DOHH2 (cell line): ENCODE results near the gene MAP3K6.

Experiments
- H3F3A ChIP-seq: fragments of 200-600 bp; sonication (generic), shearing (Covaris generic); 2 replicates; pipeline ENCODE4 v1.6.0; 2016; ENCODE audit warnings: antibody characterized with exemption, mild to moderate bottlenecking; ENCODE audit not compliant: control insufficient read depth, insufficient read depth
- H3K27ac ChIP-seq: fragments of 200-600 bp; sonication (generic); 2 replicates; pipeline ENCODE4 v1.5.1; 2014; ENCODE audit warnings: low read depth, mild to moderate bottlenecking, low read length, moderate library complexity
- H3K27me3 ChIP-seq: fragments of 200-600 bp; sonication (generic); 2 replicates; pipeline ENCODE4 v1.6.1; 2014; ENCODE audit warnings: mild to moderate bottlenecking, low read length, mixed read lengths; ENCODE audit not compliant: control insufficient read depth
- H3K36me3 ChIP-seq: fragments of 200-600 bp; sonication (generic); 2 replicates; pipeline ENCODE4 v1.6.1; 2014; ENCODE audit warnings: mild to moderate bottlenecking, low read length, moderate library complexity, mixed read lengths; ENCODE audit not compliant: control insufficient read depth
- H3K4me1 ChIP-seq: fragments of 200-600 bp; sonication (generic); 2 replicates; pipeline ENCODE4 v1.6.1; 2014; ENCODE audit warnings: mild to moderate bottlenecking, low read length, mixed read lengths; ENCODE audit not compliant: control insufficient read depth
- H3K4me2 ChIP-seq: fragments of 200-600 bp; sonication (generic); 2 replicates; pipeline ENCODE4 v1.6.0; 2014; ENCODE audit warnings: mild to moderate bottlenecking, low read length, moderate library complexity
- H3K4me3 ChIP-seq: fragments of 200-600 bp; sonication (generic); 2 replicates; pipeline ENCODE4 v1.5.1; 2014; ENCODE audit warnings: mild to moderate bottlenecking, low read length, mixed read lengths
- H3K79me2 ChIP-seq: fragments of 200-600 bp; sonication (generic); 2 replicates; pipeline ENCODE4 v1.6.1; 2014; ENCODE audit warnings: mild to moderate bottlenecking, low read length, mixed read lengths; ENCODE audit not compliant: control insufficient read depth
- H3K9me2 ChIP-seq: fragments of 200-600 bp; sonication (generic); replicated peaks from 2 replicates; pipeline ENCODE4 v1.6.1; 2014; ENCODE audit warnings: mild to moderate bottlenecking, low read length, mixed read lengths; ENCODE audit not compliant: control insufficient read depth
- H3K9me3 ChIP-seq: fragments of 200-600 bp; sonication (generic); 2 replicates; pipeline ENCODE4 v1.6.1; 2014; ENCODE audit warnings: antibody characterized with exemption, low read length, mixed read lengths; ENCODE audit not compliant: control insufficient read depth, insufficient read depth
- H4K20me1 ChIP-seq: fragments of 200-600 bp; sonication (generic); 2 replicates; pipeline ENCODE4 v1.6.0; 2014; ENCODE audit warnings: low read depth, mild to moderate bottlenecking, antibody characterized with exemption, low read length, moderate library complexity; ENCODE audit not compliant: control insufficient read depth, insufficient read depth
- EZH2phosphoT487 ChIP-seq: fragments of 200-600 bp; sonication (generic); IDR thresholded peaks from 2 replicates; pipeline ENCODE4 v1.6.1; 2017; ENCODE audit warnings: borderline replicate concordance, mild to moderate bottlenecking, antibody characterized with exemption, low read length, moderate library complexity, mixed read lengths
- TF ChIP-seq, protein P1 (sequence below): fragments of 200-600 bp; sonication (generic); IDR thresholded peaks from one replicate; pipeline ENCODE4 v1.5.1; 2014; ENCODE audit warnings: antibody characterized with exemption, mild to moderate bottlenecking, low read depth, low read length; ENCODE audit not compliant: poor library complexity, severe bottlenecking

Gene MAP3K6

DNA sequence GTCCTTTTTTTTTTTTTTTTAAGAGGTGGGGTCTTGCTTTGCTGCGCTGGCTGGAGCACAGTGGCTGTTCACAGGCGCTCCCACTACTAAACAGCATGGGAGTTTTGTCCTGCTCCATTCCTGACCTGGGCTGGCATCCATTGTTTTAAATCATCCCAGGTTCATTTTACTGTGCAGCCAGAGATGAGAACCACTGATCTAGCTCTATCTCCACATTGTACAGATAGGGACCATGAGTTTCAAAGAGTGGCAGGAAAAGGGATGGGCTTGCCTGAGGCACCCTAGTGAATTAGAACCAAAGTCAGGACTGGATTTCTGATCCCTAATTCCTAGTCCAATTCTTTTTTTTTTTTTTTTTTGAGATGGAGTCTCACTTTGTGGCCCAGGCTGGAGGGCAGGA lies 52.0 kb downstream of the MAP3K6 start:
- Histone ChIP-seq H3K27me3 (no peaks in the 10 kb centered on the region), H3K4me3 (no peak overlapping the region), H3K9me2 (no peaks in the 10 kb centered on the region), H4K20me1 (no peaks in the 10 kb centered on the region), H3K27ac (no peak overlapping the region), H3K9me3 (no peaks in the 10 kb centered on the region), H3K79me2 (no peaks in the 10 kb centered on the region), H3K4me1 (peaks cover 6% of the 10 kb centered on the region; the same call in 1 of the 2 replicates), H3K36me3 (no peaks in the 10 kb centered on the region), H3K4me2 (no peak overlapping the region), H3F3A (0 out of 2 replicates have a peak, but pooled peaks cover 4% of the 10 kb centered on the region)
- TF ChIP-seq, protein P1, sequence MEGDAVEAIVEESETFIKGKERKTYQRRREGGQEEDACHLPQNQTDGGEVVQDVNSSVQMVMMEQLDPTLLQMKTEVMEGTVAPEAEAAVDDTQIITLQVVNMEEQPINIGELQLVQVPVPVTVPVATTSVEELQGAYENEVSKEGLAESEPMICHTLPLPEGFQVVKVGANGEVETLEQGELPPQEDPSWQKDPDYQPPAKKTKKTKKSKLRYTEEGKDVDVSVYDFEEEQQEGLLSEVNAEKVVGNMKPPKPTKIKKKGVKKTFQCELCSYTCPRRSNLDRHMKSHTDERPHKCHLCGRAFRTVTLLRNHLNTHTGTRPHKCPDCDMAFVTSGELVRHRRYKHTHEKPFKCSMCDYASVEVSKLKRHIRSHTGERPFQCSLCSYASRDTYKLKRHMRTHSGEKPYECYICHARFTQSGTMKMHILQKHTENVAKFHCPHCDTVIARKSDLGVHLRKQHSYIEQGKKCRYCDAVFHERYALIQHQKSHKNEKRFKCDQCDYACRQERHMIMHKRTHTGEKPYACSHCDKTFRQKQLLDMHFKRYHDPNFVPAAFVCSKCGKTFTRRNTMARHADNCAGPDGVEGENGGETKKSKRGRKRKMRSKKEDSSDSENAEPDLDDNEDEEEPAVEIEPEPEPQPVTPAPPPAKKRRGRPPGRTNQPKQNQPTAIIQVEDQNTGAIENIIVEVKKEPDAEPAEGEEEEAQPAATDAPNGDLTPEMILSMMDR: no peak
- no peak for TF ChIP-seq EZH2phosphoT487

DNA sequence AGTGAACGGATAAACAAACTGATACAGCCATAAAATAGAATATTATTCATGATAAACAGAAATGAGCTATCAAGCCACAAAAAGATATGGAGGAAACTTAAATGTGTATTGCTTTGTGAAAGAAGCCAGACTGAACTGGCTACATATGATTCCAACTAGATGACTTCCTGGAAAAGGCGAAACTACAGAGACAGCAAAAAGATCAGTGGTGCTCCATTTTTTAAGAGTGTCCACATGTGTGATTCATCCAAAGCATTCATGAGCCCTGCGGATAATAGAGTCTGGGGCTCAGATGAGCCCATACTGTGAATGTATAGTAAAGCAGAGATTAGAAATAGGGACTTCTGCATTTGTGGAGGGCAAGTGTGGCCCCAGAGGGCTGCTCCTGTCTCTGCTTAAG lies 52.6 kb downstream of the MAP3K6 start:
- H3K27ac ChIP-seq: no peak overlapping the region
- H3K79me2 ChIP-seq: no peaks in the 10 kb centered on the region
- 0 out of 2 replicates have a peak, but pooled peaks cover 4% of the 10 kb centered on the region for H3F3A ChIP-seq
- no peak overlapping the region for H3K4me3 ChIP-seq
- no peaks in the 10 kb centered on the region for H3K9me3 ChIP-seq
- H3K36me3 ChIP-seq: no peaks in the 10 kb centered on the region
- H3K4me1 ChIP-seq: peaks cover 6% of the 10 kb centered on the region; the same call in 1 of the 2 replicates
- H3K27me3 ChIP-seq: no peaks in the 10 kb centered on the region
- H4K20me1 ChIP-seq: no peaks in the 10 kb centered on the region
- H3K9me2 ChIP-seq: no peaks in the 10 kb centered on the region
- TF ChIP-seq, protein P1: no peak
- TF ChIP-seq EZH2phosphoT487: no peak
- no peak overlapping the region for H3K4me2 ChIP-seq

DNA sequence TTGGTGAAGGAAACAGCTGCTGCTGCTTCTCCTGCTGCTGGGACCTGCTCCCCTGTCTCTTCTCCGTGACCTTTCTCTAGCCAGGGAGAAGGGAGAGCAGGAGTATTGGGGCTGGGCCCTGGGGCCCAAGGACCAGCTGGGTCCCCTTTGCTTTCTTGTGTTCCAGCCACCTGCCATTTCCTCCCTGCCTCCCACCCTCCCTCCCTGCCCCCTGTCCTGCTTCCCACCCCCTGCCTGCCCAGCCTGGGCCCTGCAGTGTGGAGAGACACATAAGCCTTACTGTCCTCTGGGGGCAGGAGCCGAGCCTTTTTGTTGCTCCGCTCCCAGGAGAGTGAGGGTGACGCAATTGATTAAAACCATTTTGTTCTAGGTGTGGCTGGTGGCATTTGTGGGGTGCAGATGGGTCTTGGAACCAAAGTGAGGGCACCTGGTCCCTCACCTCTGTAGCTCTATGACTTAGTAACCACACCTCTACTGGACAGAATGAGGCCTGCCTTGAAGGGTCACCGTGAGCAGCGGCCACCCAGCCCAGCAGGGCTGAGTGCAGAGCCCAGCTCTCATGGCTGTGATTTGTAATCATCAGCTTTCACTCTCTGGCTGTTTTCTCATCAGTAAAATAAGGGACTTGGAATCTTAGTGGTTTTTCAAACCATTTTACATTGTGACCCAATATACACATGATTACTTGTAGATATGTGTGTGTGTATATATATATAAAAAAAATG lies 58.7 kb downstream of the MAP3K6 start:
- Histone ChIP-seq H3K27ac (no peak overlapping the region), H3K4me2 (no peak overlapping the region), H3K79me2 (no peaks in the 10 kb centered on the region), H4K20me1 (no peaks in the 10 kb centered on the region), H3K9me2 (no peaks in the 10 kb centered on the region), H3K4me1 (peaks cover 4% of the 10 kb centered on the region), H3K36me3 (no peaks in the 10 kb centered on the region), H3K9me3 (no peaks in the 10 kb centered on the region), H3F3A (0 out of 2 replicates have a peak, but pooled peaks cover 2% of the 10 kb centered on the region), H3K27me3 (no peaks in the 10 kb centered on the region), H3K4me3 (no peak overlapping the region)
- TF ChIP-seq, protein P1: no peak
- TF ChIP-seq EZH2phosphoT487: no peak
